Measurements from ENCODE around the gene KIFC3. TPM values are rescaled to one million over a fixed set of nuclear protein-coding genes. Genes with fewer than 3 reads are reported as not detected.
"Not testable (repeated sequence)": the region's sequence is repeated elsewhere in the genome, so short reads cannot be mapped to it uniquely, and the experiment has no call there.

Gene KIFC3
- total RNA-seq, 1 experiment from 2014 or later, result 11.8 TPM

- not testable (repeated sequence) for H3K9me3 ChIP-seq (replicated peaks); H3K27me3 ChIP-seq; DNase-seq
These were observed 56.0 kb downstream of the KIFC3 start for GRCh38 chr16:57746316-57746715.

GRCh38 chr16:57745768-57746167 lies 56.5 kb downstream of the KIFC3 start:
- H3K9me3 ChIP-seq (replicated peaks), result no peaks in the 10 kb centered on the region
- H3K27ac ChIP-seq, result no peak overlapping the region
- DNase-seq, result no peak
- peaks cover 17% of the 10 kb centered on the region for H3K4me1 ChIP-seq
- no peaks in the 10 kb centered on the region; the same call in 1 of the 2 replicates for H3K36me3 ChIP-seq
- no peaks in the 10 kb centered on the region for H3K27me3 ChIP-seq
- H3K4me3 ChIP-seq, result no peak overlapping the region

More at GRCh38 chr16:57746316-57746715, 56.0 kb downstream of the KIFC3 start:
- H3K4me1 ChIP-seq, result peaks cover 15% of the 10 kb centered on the region
- not testable (repeated sequence) for H3K36me3 ChIP-seq, H3K27ac ChIP-seq, H3K4me3 ChIP-seq

GRCh38 chr16:57744642-57744903 lies 57.7 kb downstream of the KIFC3 start:
- Histone ChIP-seq H3K9me3 (replicated peaks) (no peaks in the 10 kb centered on the region), H3K4me1 (peaks cover 17% of the 10 kb centered on the region), H3K27me3 (no peaks in the 10 kb centered on the region), H3K4me3 (no peak overlapping the region), H3K36me3 (no peaks in the 10 kb centered on the region; the same call in 1 of the 2 replicates), H3K27ac (no peak overlapping the region)
- DNase-seq, result no peak

GRCh38 chr16:57743886-57744641 lies 58.2 kb downstream of the KIFC3 start:
- no peaks in the 10 kb centered on the region; the same call in 1 of the 2 replicates for H3K36me3 ChIP-seq

GRCh38 chr16:57743458-57743857 lies 58.8 kb downstream of the KIFC3 start:
- H3K27ac ChIP-seq, result no peak overlapping the region
- no peaks in the 10 kb centered on the region for H3K9me3 ChIP-seq (replicated peaks)
- peak; percentile 34 to 53 for DNase-seq
- H3K4me3 ChIP-seq, result no peak overlapping the region
- peaks cover 17% of the 10 kb centered on the region for H3K4me1 ChIP-seq
- no peaks in the 10 kb centered on the region; the same call in 1 of the 2 replicates for H3K36me3 ChIP-seq
- H3K27me3 ChIP-seq, result no peaks in the 10 kb centered on the region

More at GRCh38 chr16:57743886-57744641, 58.2 kb downstream of the KIFC3 start:
- Histone ChIP-seq H3K4me1 (peaks cover 17% of the 10 kb centered on the region), H3K9me3 (replicated peaks) (no peaks in the 10 kb centered on the region), H3K27ac (no peak overlapping the region), H3K27me3 (no peaks in the 10 kb centered on the region), H3K4me3 (no peak overlapping the region)
- DNase-seq, result no peak

GRCh38 chr16:57742543-57742942 lies 59.7 kb downstream of the KIFC3 start:
- peaks cover 17% of the 10 kb centered on the region for H3K4me1 ChIP-seq
- no peak overlapping the region for H3K27ac ChIP-seq
- DNase-seq, result no peak

GRCh38 chr16:57741660-57742191 lies 60.6 kb downstream of the KIFC3 start:
- H3K27ac ChIP-seq, result peak overlapping the region; percentile 11; the same call in 1 of the 2 replicates
- no peak overlapping the region for H3K4me3 ChIP-seq
- no peaks in the 10 kb centered on the region for H3K27me3 ChIP-seq
- H3K4me1 ChIP-seq, result peaks cover 22% of the 10 kb centered on the region
- H3K36me3 ChIP-seq, result no peaks in the 10 kb centered on the region; the same call in 1 of the 2 replicates
- no peaks in the 10 kb centered on the region for H3K9me3 ChIP-seq (replicated peaks)
- DNase-seq, result peak; percentile 56 to 69

More at GRCh38 chr16:57742543-57742942, 59.7 kb downstream of the KIFC3 start:
- no peaks in the 10 kb centered on the region; the same call in 1 of the 2 replicates for H3K36me3 ChIP-seq
- H3K9me3 ChIP-seq (replicated peaks), result no peaks in the 10 kb centered on the region
- H3K4me3 ChIP-seq, result no peak overlapping the region
- H3K27me3 ChIP-seq, result no peaks in the 10 kb centered on the region

GRCh38 chr16:57740423-57741071 lies 61.7 kb downstream of the KIFC3 start:
- no peaks in the 10 kb centered on the region for H3K9me3 ChIP-seq (replicated peaks)
- no peak for DNase-seq

GRCh38 chr16:57739756-57740422 lies 62.4 kb downstream of the KIFC3 start:
- H3K27ac ChIP-seq, result no peak overlapping the region
- H3K36me3 ChIP-seq, result no peaks in the 10 kb centered on the region
- no peak overlapping the region for H3K4me3 ChIP-seq
- DNase-seq, result no peak
- no peaks in the 10 kb centered on the region for H3K9me3 ChIP-seq (replicated peaks)
- H3K27me3 ChIP-seq, result no peaks in the 10 kb centered on the region
- H3K4me1 ChIP-seq, result peaks cover 22% of the 10 kb centered on the region

More at GRCh38 chr16:57740423-57741071, 61.7 kb downstream of the KIFC3 start:
- no peak overlapping the region for H3K27ac ChIP-seq
- H3K4me3 ChIP-seq, result no peak overlapping the region
- H3K27me3 ChIP-seq, result no peaks in the 10 kb centered on the region
- no peaks in the 10 kb centered on the region for H3K36me3 ChIP-seq
- H3K4me1 ChIP-seq, result peaks cover 22% of the 10 kb centered on the region

GRCh38 chr16:57738844-57739243 lies 63.4 kb downstream of the KIFC3 start:
- Histone ChIP-seq H3K4me1 (peaks cover 21% of the 10 kb centered on the region), H3K4me3 (no peak overlapping the region), H3K36me3 (no peaks in the 10 kb centered on the region), H3K27me3 (no peaks in the 10 kb centered on the region), H3K27ac (no peak overlapping the region), H3K9me3 (replicated peaks) (no peaks in the 10 kb centered on the region)
- no peak for DNase-seq

- Histone ChIP-seq H3K36me3 (no peaks in the 10 kb centered on the region), H3K9me3 (replicated peaks) (no peaks in the 10 kb centered on the region), H3K27me3 (no peaks in the 10 kb centered on the region), H3K27ac (peak overlapping the region; percentile 63), H3K4me3 (peak overlapping the region; percentile 77), H3K4me1 (peaks cover 11% of the 10 kb centered on the region)
- peak; percentile 72 to 80 for DNase-seq
These were observed 65.6 kb downstream of the KIFC3 start for GRCh38 chr16:57736419-57737351.

GRCh38 chr16:57735755-57736418 lies 66.4 kb downstream of the KIFC3 start, which contains the start of gene KATNB1:
TSS of gene KATNB1 (plus strand) at chr16:57735770. CDS start at chr16:57737244, 1,474 bp downstream.
- H3K9me3 ChIP-seq (replicated peaks), result no peaks in the 10 kb centered on the region
- peaks cover 5% of the 10 kb centered on the region for H3K4me1 ChIP-seq
- H3K4me3 ChIP-seq, result peak within 1 kb of the TSS; percentile 77
- H3K36me3 ChIP-seq, result no peaks in the 10 kb centered on the region
- DNase-seq, result peak in 1 of 2 experiments; percentile 52
- no peaks in the 10 kb centered on the region for H3K27me3 ChIP-seq
- peak within 1 kb of the TSS; percentile 76 for H3K27ac ChIP-seq

- DNase-seq, result peak; percentile 100
- H3K4me1 ChIP-seq, result peaks cover 5% of the 10 kb centered on the region
- H3K36me3 ChIP-seq, result no peaks in the 10 kb centered on the region
These were observed 67.2 kb downstream of the KIFC3 start for GRCh38 chr16:57734925-57735754.

More at GRCh38 chr16:57734925-57735754, 67.2 kb downstream of the KIFC3 start:
- Histone ChIP-seq H3K9me3 (replicated peaks) (no peaks in the 10 kb centered on the region), H3K27ac (peak overlapping the region; percentile 76), H3K4me3 (peak overlapping the region; percentile 77), H3K27me3 (no peaks in the 10 kb centered on the region)
